ENCODE data around the gene RHEB.

Gene RHEB

GRCh38 chr7:151448261-151449252 is 71.1 kb downstream of the RHEB start:
- no peak overlapping the region for H3K27ac ChIP-seq
- TF ChIP-seq ZFX (IDR thresholded peaks at IDR 0.05; ENCODE audit: borderline replicate concordance), result no peak
- peak; percentile 97 for TF ChIP-seq CTCF (IDR thresholded peaks at IDR 0.05)

- no peak overlapping the region for H3K27ac ChIP-seq
- no peak for TF ChIP-seq ZFX (IDR thresholded peaks at IDR 0.05; ENCODE audit: borderline replicate concordance)
- TF ChIP-seq CTCF (IDR thresholded peaks at IDR 0.05), result no peak
Measured at GRCh38 chr7:151447901-151448260, 71.8 kb downstream of the RHEB start.

- no peak for TF ChIP-seq ZFX (IDR thresholded peaks at IDR 0.05; ENCODE audit: borderline replicate concordance)
- no peak for TF ChIP-seq CTCF (IDR thresholded peaks at IDR 0.05)
- H3K27ac ChIP-seq, result no peak overlapping the region
Measured at GRCh38 chr7:151447312-151447711, 72.4 kb downstream of the RHEB start.

- TF ChIP-seq CTCF (IDR thresholded peaks at IDR 0.05) (no peak), ZFX (IDR thresholded peaks at IDR 0.05; ENCODE audit: borderline replicate concordance) (no peak)
- no peak overlapping the region for H3K27ac ChIP-seq
Measured at GRCh38 chr7:151446412-151446811, 73.3 kb downstream of the RHEB start.

- TF ChIP-seq ZFX (IDR thresholded peaks at IDR 0.05; ENCODE audit: borderline replicate concordance) (no peak), CTCF (IDR thresholded peaks at IDR 0.05) (no peak)
- H3K27ac ChIP-seq, result no peak overlapping the region
Measured at GRCh38 chr7:151444632-151445031, 75.1 kb downstream of the RHEB start.

GRCh38 chr7:151442776-151443496 is 76.8 kb downstream of the RHEB start:
- H3K27ac ChIP-seq, result no peak overlapping the region

More at GRCh38 chr7:151442776-151443496, 76.8 kb downstream of the RHEB start:
- no peak for TF ChIP-seq CTCF (IDR thresholded peaks at IDR 0.05)
- no peak for TF ChIP-seq ZFX (IDR thresholded peaks at IDR 0.05; ENCODE audit: borderline replicate concordance)
